GM12892 (cell line): ENCODE data around the gene SLC25A39.

ENCODE experiments used
- DNase-seq: peaks from one replicate; pipeline ENCODE4 v3.0.0; 2011; ENCODE audit not compliant: insufficient read length
- FAIRE-seq: peaks from 2 replicates; lab custom pipeline; 2011; peaks lifted over from hg19 to GRCh38; lab: Jason Lieb, UNC
- POLR2A ChIP-seq: IDR thresholded peaks from 2 replicates; pipeline ENCODE4 v1.6.1; 2011; ENCODE audit warnings: low read depth, low read length, control low read depth
- POLR2AphosphoS5 ChIP-seq: IDR thresholded peaks from 2 replicates; pipeline ENCODE4 v1.6.1; 2011; ENCODE audit warnings: low read depth, low read length, control low read depth
- TAF1 ChIP-seq: IDR thresholded peaks from 2 replicates; pipeline ENCODE4 v1.6.1; 2011; ENCODE audit warnings: low read depth, mild to moderate bottlenecking, control low read depth, low read length, borderline replicate concordance

The SLC25A39 gene

DNA sequence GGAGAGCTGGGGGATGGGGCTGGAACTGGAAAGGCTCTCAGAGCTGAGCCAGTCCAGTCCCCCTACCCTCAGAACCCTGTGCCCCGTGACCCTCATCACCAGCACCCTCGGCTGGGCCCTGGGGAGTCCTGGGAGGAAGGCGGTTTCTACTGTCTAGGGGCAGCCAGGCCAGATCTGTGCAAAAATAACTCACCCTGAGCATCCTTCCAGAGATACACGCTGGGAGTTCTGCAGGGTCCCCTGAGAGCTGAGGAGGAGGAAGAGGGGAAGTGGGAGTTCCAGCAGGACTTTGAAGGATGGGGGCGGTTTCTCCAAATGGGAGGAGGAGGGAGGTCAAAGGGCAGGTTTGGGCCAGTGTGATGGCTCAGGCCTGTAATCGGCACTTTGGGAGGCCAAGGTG lies 51.7 kb downstream of the SLC25A39 start:
- TF ChIP-seq POLR2AphosphoS5 (no peak), TAF1 (no peak), POLR2A (no peak)
- no peak for FAIRE-seq
- no peak for DNase-seq

DNA sequence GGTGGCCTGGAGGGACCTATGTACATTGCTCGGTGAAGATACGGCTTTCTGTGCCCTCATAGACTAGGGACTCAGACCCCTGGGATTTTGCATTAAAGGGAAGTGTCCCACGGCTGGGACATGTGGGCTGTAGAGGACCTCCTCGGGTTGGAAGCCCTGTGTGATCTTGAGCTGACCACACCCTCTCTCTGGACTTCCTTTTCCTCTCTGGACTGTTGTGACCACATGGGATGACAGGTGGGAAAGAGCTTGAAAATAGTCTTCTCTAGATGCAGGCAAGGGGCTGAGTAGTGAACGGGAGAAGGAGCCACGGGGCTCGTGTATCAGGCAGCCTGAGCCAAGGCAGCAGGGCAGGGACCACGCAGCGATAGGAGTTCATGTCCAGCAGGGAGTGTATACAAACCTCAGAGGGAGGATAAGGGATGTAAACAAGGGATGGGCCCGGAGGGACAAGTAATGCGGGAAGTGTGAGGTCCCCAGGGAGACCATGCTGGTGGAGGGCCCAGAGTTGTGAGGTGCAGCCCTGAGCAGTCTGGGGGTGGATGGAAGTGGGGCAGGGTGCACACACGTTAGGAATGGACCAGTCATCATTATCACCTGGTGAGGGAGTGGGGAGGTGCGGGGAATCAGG lies 52.2 kb downstream of the SLC25A39 start:
- FAIRE-seq (no peak), DNase-seq (no peak)
- TF ChIP-seq POLR2AphosphoS5: no peak
